IPS-11a (cell line): Measurements from ENCODE around the gene NFKBIE.

Experiments used
- H3K4me3 ChIP-seq: one replicate; pipeline ENCODE4 v1.5.1; 2013; ENCODE audit warnings: low read depth, low read length, control low read depth

The NFKBIE gene

DNA sequence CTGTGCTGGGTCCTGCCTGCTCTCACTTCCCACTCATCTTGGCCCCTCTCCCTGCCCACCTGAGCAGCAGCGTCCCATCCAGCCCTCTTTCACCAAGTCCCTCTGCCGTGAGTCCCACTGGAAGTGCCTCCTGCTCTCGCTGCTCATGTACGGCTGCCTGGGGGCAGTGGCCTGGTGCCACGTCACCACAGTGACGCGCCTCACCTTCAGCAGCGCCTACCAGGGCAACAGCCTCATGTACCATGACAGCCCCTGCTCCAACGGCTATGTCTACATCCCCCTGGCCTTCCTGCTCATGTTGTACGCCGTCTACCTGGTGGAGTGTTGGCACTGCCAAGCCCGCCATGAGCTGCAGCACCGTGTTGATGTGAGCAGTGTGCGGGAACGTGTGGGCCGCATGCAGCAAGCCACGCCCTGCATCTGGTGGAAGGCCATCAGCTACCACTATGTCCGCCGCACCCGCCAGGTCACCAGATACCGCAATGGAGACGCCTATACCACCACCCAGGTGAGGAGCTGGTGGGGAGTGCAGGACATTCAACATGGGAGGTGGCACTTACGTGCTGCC, 7.7 kb upstream of the NFKBIE start:
- no peak overlapping the region for H3K4me3 ChIP-seq

DNA sequence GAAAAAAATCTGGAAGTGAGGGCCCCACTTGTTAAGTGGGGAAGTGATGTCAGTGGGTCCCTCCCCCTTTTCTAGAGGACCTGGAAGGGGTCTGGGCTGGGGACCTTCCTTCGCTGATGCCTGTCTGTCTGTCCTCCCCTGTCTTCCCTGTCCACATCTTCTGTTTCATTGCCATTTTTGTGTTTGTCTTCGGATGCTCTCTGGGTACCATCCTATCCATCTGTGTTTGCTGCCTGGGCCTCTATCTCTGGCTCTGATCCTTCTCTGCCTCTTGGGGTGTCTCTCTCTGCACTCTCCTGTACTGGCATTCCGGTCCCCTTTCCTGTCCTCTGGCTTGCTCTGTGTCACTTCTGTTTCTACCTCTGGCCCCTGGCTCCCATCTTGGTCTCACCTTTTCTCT, 7.2 kb upstream of the NFKBIE start:
- H3K4me3 ChIP-seq = no peak overlapping the region

DNA sequence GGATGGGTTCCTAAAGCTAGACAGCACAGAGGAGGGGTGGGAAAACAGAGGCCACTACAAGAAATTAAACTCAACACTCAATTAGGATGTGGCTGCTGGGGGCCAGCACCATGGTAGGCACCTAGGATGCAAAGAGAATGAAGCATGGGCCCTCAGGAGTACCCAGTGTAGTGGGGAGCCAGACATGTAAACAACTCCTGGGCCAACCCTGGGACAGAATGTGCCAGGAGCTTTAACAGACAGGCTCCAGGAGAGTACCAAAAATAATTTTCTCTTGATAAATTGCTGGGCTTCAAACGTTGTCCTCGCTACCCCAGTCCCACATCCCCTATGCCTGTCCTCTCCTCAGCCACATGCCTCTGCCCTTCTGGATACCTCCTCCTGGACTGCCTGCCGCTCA, 6.6 kb upstream of the NFKBIE start:
- no peak overlapping the region for H3K4me3 ChIP-seq

DNA sequence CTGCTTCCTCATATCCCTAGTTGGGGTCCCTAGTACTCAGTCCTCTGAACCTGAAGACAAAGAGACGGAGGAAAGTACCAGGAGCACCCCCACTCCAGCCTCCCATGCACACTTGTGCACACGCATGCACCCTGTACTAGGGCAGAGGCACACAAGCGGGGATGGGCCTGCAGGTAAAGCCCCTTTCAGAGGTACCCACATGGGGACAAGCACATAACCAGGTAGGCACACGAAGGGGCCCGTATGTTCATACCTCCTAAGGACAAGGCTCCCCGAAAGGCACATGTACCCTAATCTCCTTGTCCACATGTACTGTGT, 6.0 kb upstream of the NFKBIE start:
- H3K4me3 ChIP-seq = peak overlapping the region; percentile 0

DNA sequence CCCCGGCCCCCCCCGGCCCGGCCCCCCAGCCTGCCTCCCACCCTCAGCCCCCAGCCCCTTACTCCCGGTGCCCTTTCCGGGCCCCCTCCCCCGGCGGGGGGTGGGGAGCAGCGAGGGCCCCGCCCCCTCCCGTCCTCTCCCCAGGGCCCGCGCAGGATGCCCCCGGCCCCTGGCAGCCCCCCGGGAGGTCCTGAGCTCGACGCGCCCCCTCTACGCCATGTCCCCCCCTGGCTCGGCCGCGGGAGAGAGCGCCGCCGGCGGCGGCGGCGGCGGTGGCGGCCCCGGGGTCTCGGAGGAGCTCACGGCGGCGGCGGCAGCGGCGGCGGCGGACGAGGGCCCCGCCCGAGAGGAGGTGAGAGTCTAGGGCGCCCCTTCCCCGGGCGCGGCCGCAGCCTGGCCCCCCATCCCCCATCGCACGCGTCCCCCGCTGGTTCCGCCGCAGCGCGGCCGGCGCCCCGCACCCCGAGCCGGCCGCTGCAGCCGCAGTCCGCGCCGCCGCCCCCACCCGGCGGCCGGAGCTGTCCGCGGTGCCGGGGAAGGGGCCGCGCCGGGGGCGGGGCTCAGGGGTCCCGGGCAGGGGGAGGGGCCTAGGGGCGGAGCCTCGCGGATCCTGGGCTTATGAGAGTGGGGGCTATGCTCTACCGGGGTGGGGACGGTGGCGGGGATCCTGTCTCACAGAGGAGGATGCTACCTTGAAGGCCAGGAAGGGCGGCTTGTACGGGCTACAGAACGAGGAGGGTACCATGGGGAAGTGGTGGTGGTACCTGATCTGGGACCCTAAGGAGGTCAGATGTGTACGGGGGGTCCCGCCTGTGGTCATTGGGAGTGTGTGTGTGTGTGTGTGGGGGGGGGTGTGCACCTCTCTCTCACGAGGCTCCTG, 5.4 kb upstream of the NFKBIE start:
- peak overlapping the region; percentile 0 for H3K4me3 ChIP-seq

DNA sequence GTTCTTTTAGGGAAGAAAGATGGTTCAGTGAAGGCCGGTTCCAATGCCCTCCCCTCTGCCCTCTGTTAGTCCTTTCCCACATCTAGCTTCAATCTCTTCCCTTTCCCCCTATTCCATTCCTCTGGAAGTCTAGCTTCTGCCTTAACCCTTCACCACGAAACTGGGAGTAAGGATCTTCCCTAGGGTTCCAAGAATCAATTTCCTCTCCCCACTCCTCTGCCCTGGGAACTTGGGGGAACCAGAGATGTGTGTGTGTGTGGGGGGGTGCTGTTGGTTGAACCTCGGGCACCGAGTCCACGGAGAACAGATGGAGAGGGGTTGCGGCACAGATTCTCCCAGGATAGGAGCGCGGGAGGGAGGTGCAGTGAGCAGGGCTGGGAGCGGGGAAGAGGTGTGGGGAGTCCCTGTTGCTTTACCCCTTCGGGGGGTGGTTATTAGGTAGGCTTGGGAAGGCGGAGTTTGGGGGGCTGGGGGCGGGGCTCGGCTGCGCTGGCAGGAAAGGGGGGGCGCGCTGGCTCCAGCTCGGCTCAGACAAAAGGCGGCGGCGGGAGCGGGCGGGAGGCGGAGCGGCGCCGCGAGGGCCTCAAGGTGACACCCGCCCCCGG, 4.7 kb upstream of the NFKBIE start, which contains the start of gene TMEM151B:
TSS of gene TMEM151B (plus strand) at position 530 of the 605 bp plus-strand sequence. CDS start 293 bp downstream, outside the sequence.
- peak within 1 kb of the TSS; percentile 0 for H3K4me3 ChIP-seq

DNA sequence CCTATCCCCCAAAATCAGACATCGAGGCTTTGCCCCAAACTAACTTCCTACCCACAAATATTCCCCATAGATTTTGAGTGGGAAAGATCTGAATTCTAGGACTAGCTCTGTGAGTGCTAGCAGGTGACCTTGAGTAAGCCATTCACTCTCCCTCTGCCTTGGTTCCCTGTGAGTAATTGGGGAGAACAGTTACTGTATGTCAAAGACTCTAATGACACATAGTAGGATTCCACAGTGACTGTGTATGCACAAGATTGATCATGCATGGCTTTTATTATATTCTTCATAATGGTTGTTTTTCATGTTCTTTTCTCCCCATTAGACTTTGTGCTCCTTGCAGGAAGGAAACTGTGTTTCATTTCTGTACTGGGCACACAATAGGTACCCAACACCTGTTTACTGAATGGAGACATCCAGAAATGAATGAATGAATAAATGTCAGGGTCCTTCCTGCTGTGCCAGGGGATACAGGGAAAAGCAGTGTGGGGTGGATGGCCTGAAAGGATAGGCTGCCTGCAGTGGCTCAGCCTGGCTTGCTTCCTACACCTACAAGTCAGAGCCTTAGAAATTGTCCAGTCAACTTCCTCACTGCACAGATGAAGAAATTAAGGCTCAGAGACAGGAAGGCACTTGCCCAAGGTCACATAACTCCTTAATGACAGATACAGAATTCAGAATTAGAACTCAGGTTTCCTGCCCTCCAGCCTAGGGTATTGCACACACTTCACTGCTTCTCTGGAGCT, 4.0 kb upstream of the NFKBIE start:
- no peak overlapping the region for H3K4me3 ChIP-seq

DNA sequence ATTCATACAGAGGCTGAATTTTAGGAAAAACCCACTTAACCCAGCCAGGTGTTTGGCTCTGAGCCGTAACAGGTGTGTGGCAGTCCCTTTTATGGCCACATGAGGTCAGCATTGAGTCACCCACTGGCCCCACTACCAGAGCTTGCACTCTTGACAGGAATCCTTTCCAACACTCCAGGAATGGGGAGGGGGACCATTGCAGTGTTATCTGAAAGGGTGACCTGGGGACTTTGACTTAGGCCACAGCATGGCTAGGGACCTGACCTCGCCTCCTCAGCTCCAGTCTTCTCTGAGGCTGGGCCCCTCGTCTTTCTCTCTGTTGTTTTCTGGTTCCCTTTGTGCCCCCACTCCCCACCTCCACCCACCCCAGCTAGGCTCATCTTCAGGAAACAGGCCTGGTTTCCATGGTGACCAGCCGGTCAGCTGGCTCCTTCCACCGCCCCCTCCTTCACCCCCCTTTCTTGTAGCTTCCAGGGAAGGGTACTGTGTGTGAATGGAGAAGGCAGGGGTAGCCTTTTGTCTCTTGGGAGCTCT, 2.8 kb upstream of the NFKBIE start:
- H3K4me3 ChIP-seq = no peak overlapping the region

DNA sequence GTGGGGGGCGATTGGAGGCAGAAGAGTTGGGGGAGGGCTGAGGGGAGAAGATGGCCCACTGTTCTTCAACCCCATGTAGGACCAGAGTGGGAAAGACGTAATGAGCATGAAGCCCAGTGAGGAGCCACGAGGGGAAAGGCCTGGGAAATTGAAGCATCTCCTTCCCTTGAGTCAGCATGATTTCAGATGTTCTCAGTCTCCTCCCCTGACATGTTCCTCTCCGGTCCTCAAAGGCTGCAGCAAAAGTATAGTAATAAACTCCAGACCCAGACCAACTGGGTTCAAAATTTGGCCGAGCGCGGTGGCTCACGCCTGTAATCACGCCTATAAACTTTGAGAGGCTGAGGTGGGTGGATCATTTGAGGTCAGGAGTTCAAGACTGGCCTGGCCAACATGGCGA, 1.9 kb upstream of the NFKBIE start:
- no peak overlapping the region for H3K4me3 ChIP-seq

DNA sequence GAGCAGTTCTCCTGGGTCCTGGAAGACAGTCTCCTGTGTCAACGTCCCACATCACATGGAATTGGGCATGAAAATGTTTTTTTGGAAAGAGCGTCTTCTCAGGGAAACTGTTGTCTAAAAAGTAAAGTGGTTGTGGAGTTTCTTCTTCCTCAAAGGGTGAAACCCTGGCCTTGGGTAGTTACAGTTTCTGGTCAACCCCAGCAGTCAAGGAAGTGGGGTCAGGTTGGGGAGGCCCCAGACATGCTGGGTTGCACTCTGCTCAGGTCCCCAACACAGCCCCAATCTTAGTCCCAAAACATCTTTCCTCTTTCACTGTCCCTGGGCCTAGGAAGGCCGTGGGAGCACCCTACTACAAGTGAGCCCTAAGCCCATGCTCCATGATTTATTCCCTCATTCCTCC, 996 bp upstream of the NFKBIE start:
- H3K4me3 ChIP-seq = no peak overlapping the region

DNA sequence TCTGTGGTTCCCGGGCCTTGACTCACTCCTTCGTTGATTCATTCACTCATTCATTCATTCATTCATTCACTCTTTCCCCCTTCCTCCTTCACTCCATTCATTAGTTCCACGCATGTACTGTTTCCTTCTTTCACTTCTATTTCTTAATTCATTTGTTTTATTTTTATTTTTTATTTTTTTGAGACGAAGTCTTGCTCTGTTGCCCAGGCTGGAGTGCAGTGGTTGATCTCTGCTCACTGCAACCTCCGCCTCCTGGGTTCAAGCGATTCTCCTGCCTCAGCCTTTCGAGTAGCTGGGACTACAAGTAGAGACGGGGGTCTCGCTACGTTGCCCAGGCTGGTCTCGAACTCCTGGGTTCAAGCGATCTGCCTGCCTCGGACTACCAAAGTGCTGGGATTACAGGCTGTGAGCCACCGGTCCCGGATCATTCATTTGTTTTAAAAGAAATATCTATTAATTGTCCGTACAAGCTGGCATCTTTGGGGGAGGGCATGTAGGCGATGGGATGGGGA, 427 bp upstream of the NFKBIE start:
- H3K4me3 ChIP-seq = no peak overlapping the region

DNA sequence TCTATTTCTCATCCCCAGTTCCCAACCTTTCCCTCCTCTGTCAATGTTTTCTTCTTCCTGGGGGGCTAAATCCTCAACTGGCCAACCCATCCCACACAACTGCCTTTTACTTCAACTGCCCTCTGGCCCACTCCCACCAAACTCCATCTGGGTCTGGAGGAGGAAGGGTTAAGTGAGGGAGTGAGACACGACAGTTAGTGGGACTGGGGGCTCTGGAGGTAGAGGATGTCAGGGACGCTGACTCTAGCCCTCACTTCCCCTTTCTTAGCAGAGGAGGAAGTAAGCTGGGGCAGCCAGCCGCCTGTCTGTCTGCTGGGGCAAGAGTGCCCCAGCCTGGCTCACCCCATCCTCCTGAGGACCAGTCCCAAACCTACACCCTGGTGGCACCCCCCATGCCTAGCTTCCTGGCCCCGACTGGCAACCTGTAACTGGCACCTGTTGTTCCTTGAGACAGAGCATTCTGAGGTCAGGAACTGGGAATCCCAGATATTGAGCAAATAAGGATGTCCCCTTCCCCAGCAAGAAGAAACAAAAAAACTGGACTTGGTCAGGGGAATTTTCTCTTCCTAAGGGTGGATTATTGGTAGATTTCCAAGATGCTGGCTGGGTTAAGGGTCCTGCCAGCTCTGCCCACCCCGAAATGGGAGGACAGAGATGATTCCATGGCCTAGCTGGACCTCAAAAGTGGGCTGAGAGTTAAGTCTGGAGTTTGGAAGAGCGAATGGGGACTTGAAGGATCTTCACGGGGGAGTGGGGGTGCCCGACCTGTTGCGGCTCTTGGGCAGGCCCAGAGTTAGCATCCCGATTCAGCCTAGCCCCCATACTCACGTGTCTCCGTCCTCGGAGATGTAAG, 971 bp downstream of the NFKBIE start:
- peak overlapping the region; percentile 70 for H3K4me3 ChIP-seq

DNA sequence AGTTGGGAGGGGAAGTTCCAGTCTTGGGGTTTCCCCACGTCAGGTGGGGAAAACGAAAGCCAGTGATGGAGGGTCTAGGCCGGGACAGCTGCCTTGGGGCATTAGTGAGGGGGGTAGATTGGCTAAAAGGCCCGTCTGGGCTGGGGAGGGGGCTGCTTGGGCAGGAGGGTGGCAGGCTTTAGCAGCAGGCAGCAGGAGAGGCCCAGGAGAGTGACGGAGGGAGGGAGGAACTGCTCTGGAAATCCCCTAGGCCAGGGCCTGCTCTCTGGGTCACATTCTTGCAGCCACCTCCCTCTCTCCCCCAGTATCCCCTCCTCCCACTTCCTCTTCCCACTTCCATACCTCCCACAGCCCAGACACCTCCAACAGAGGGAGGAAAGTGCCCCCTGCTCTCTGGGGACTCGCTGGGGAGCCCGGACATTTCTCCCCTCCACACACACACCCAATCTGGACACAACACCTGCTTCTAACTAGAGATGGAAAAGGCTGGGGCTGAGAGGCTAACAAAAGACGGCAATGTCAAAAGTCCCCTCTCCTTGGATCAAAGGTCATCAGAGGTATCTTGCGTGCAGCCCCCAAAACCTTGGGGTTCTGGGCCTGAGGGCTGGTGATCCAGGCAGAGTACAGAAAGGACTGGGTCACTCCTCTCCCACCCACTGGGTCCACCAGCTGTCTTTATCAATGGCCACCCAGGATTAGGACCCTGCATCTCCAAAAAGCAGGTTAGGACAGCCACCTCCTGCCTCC, 1.8 kb downstream of the NFKBIE start:
- no peak overlapping the region for H3K4me3 ChIP-seq

DNA sequence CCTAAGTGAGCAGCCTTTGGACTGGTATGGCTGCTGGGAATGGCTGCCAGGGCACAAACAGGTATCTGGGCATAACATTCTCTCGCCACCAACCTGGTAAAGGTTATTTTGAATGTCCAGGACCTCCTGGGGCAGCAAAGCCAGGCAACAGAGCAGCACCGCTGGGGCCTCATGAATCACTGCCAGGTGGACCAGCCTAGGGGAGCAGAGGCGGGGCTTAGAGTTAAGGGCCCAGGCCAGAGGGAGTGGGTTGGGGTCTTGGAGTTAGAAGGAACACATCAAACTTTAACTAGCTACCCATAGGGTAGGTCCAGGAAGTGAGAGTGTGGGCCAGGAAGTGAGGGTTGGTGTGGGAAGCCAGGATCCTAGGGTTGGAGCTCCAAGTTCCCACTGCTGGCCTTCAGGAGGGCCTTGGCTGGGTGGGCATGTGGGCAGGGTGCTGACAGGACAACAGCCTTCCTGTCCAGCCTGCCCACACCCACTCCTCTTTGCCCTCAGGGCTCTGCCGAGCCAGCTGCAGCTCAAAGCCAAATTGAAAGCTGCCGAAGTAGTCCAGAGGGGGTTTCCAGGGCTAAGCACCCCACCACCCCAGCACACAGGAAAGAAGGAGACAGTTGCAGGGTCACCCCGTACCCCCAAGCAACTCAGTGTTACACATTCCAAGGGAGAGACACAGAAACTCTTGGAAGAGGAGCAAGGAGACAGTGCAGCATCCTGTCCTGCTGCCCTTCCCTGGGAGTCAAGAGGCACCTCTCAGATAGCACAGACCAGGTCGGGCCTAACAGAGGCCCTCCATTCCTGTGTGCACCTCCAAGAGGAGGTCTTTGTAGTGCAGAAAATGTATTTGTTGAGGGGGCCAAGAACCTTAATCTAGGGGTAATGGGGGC, 2.6 kb downstream of the NFKBIE start:
- H3K4me3 ChIP-seq = no peak overlapping the region

DNA sequence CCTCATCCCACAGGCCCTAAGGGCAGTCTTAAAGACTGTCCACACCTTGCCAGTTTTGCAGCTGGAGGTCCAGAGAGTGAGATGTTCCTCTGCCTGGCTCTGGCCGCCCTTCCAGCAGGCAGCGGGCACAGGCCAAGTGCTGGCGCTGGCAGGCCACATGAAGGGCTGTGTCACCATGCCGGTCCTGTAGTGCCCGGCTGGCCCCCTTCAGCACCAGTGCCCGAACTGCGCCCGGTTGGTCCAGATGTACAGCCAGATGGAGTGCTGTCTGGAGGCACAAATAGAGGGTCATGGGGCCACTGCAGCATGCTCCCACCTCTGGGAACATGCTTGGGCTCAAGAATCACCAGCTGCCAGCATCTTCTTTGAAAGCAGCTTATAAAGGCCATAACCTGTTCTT, 3.8 kb downstream of the NFKBIE start:
- H3K4me3 ChIP-seq = no peak overlapping the region

DNA sequence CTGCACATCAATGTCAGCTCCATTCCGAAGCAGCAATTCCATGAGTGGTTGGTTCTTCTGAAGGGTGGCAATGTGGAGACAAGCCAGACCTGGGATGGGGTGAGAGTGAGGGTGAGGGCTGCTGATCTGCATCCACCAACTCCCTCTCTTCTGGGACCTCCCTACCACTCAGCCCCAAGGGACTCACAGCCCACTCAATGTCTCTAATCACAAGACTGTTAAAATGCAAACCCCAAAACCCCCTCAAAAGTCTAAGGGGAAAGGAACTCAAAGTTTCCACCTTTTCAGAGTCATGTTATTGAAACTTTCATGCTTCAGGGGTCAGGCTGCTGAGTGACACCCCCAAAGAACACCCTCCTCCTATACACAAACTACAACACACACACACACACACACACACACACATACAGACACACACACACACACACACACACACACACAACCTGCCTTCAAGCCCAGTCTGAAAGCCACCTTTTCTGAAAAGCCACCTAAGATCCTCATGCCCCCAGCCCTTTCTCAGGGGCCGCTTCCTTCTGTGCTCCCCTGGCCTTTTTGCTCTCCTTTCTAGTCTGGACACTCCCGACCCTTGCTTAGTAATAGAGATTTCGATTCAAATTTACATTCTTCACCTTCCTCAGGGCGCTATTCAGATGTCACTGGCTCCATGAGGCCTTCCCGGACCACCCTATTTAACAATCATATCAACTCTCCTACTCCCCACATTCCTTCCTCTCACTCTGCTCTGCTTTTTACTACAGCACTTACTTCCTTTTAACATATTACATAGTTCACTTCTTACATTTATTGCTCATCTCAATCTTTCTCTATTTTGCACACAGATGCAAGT, 4.7 kb downstream of the NFKBIE start:
- no peak overlapping the region for H3K4me3 ChIP-seq

DNA sequence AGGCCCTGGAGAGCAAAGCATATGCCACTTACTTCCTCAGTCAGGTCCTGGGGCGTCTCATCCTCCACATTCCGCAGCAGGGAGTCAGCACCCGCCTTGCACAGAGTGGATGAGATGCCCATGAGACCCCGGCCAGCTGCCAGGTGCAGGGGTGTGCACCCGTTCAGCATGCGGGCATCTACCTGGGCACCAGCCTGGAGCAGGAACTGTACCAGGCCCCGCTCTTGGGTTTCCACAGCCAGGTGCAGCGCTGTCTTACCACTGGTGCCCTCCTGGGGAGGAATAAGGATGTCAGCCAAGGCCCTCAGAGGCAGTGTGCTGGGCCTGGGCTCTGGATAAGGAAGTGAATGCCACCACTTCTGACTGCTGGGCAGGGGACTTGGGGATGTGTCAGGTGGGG, 5.3 kb downstream of the NFKBIE start:
- no peak overlapping the region for H3K4me3 ChIP-seq

DNA sequence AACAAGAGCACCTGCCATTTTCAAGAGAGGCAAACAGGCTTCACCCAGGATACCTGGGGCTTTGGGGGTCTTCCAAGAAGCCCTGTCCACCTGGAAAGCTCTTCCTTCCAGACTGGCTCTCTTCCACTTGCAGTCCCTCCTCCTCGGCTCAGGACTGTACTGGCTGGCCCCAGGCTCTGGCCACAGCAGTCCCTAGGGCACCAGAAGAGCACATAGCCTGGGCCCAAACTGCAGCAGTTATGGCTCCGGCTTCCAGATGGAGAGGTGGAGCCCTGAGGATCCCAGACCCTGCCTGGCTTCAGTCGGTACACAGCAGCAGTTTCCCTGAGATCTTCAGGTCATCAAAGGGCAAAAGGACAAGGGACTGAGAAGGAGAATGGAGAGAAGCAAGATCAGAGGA, 6.4 kb downstream of the NFKBIE start:
- no peak overlapping the region for H3K4me3 ChIP-seq
